D721Med (cell line): Measurements from ENCODE around the gene AMH.

ENCODE experiments used
- DNase-seq: peaks from one replicate; pipeline ENCODE4 v3.0.0; 2011; ENCODE audit warnings: low spot score; ENCODE audit not compliant: insufficient read length
- FAIRE-seq: peaks from 2 replicates; lab custom pipeline; 2011; peaks lifted over from hg19 to GRCh38; lab: Jason Lieb, UNC
- CTCF ChIP-seq: IDR thresholded peaks from 2 replicates; pipeline ENCODE4 v1.5.1; 2012; ENCODE audit warnings: mild to moderate bottlenecking, control low read depth; ENCODE audit not compliant: insufficient read depth; ENCODE audit errors: missing control alignments

AMH gene

GRCh38 chr19:2221918-2222317 lies 27.2 kb upstream of the AMH start:
- FAIRE-seq = no peak

GRCh38 chr19:2223391-2223790 lies 25.7 kb upstream of the AMH start:
- no peak for TF ChIP-seq CTCF
- no peak for DNase-seq
- FAIRE-seq = no peak

More at GRCh38 chr19:2221918-2222317, 27.2 kb upstream of the AMH start:
- no peak for DNase-seq
- no peak for TF ChIP-seq CTCF

- TF ChIP-seq CTCF = no peak
- FAIRE-seq (no peak), DNase-seq (no peak)
Observed at GRCh38 chr19:2223959-2224358, 25.2 kb upstream of the AMH start.

- TF ChIP-seq CTCF = no peak
- FAIRE-seq (no peak), DNase-seq (no peak)
Observed at GRCh38 chr19:2224754-2225349, 24.3 kb upstream of the AMH start.

- DNase-seq (no peak), FAIRE-seq (no peak)
- TF ChIP-seq CTCF = no peak
Observed at GRCh38 chr19:2225415-2226050, 23.6 kb upstream of the AMH start.

GRCh38 chr19:2226051-2226839 lies 22.9 kb upstream of the AMH start:
- no peak for TF ChIP-seq CTCF
- DNase-seq (no peak), FAIRE-seq (no peak)
